ENCODE data around the gene RPAIN.

GRCh38 chr17:5472511-5472910, 52.5 kb downstream of the RPAIN start:
- TF ChIP-seq CTCF (IDR thresholded peaks at IDR 0.05; ENCODE audit: insufficient read depth, low read length, poor library complexity, severe bottlenecking), result no peak
- TF ChIP-seq EZH2phosphoT487 (conservative IDR thresholded peaks at IDR 0.05; ENCODE audit: low read length), result no peak
